Panc1 (cell line): ENCODE measurements around the gene PRR5.

Experiments used
- CTCF ChIP-seq: fragments of 450-650 bp; IDR thresholded peaks from 2 replicates; pipeline ENCODE4 v1.5.1; 2017; ENCODE audit warnings: mild to moderate bottlenecking
- POLR2AphosphoS5 ChIP-seq: IDR thresholded peaks from 2 replicates; pipeline ENCODE4 v1.6.1; 2012; ENCODE audit warnings: mild to moderate bottlenecking, low read depth, low read length, moderate library complexity
- REST ChIP-seq, 2 experiments: IDR thresholded peaks; 2 replicates each; pipeline ENCODE4 v1.6.1; 2011 to 2012; ENCODE audit warnings: low read depth in 2 of 2, control low read depth in 1 of 2, low read length in 1 of 2, mild to moderate bottlenecking in 1 of 2, moderate library complexity in 1 of 2; ENCODE audit not compliant: insufficient read depth in 1 of 2
- SIN3A ChIP-seq: IDR thresholded peaks from 2 replicates; pipeline ENCODE4 v1.6.1; 2012; ENCODE audit warnings: low read depth, mild to moderate bottlenecking, low read length, moderate library complexity, borderline replicate concordance; ENCODE audit not compliant: insufficient read depth
- TCF7L2 ChIP-seq: IDR thresholded peaks from 2 replicates; pipeline ENCODE4 v1.6.1; 2011; ENCODE audit warnings: mild to moderate bottlenecking, low read depth, low read length, inconsistent platforms

- no peak for TF ChIP-seq CTCF
- no peak for TF ChIP-seq SIN3A
- TF ChIP-seq REST (IDR thresholded peaks at IDR 0.05; ENCODE audit: insufficient read depth in 1 of 2, low read depth in 2 of 2, low read length in 1 of 2) = no peak
- no peak for TF ChIP-seq POLR2AphosphoS5
- TF ChIP-seq TCF7L2 = no peak
Observed at GRCh38 chr22:44730022-44730393, 28.0 kb downstream of the PRR5 start.
